Activated T-helper 1 cell treated with Interleukin-2 at 50 U/mL for 16 hours (primary cell): ENCODE results near the gene DDHD1.
"Not testable (repeated sequence)": the region's sequence is repeated elsewhere in the genome, so short reads cannot be mapped to it uniquely, and the experiment has no call there.

ENCODE experiments used
- DNase-seq: peaks from one replicate; pipeline ENCODE4 v3.0.0-alpha.2; 2020; ENCODE audit warnings: low read depth

DDHD1 gene

GRCh38 chr14:53106768-53107167, 46.4 kb downstream of the DDHD1 start:
- no peak for DNase-seq

- DNase-seq, result no peak
These were observed 49.3 kb downstream of the DDHD1 start for GRCh38 chr14:53103636-53104340.

GRCh38 chr14:53093206-53093605, 59.9 kb downstream of the DDHD1 start:
- DNase-seq, result no peak

- DNase-seq, result no peak
These were observed 62.3 kb downstream of the DDHD1 start for GRCh38 chr14:53090853-53091252.

- not testable (repeated sequence) for DNase-seq
These were observed 68.2 kb downstream of the DDHD1 start for GRCh38 chr14:53084954-53085353.

GRCh38 chr14:53064475-53064874, 88.6 kb downstream of the DDHD1 start:
- DNase-seq, result no peak

GRCh38 chr14:53062856-53063255, 90.3 kb downstream of the DDHD1 start:
- no peak for DNase-seq

- no peak for DNase-seq
These were observed 93.1 kb downstream of the DDHD1 start for GRCh38 chr14:53060046-53060445.

- DNase-seq, result no peak
These were observed 98.1 kb downstream of the DDHD1 start for GRCh38 chr14:53055003-53055402.

- DNase-seq, result no peak
These were observed 98.7 kb downstream of the DDHD1 start for GRCh38 chr14:53054457-53054856.

- DNase-seq, result no peak
These were observed 104.5 kb downstream of the DDHD1 start for GRCh38 chr14:53048631-53049030.

- no peak for DNase-seq
These were observed 105.6 kb downstream of the DDHD1 start for GRCh38 chr14:53047307-53048069.

GRCh38 chr14:53044486-53044885, 108.6 kb downstream of the DDHD1 start:
- DNase-seq, result no peak

- DNase-seq, result no peak
These were observed 110.0 kb downstream of the DDHD1 start for GRCh38 chr14:53043027-53043581.

GRCh38 chr14:53042480-53042879, 110.6 kb downstream of the DDHD1 start:
- DNase-seq, result no peak

- no peak for DNase-seq
These were observed 112.1 kb downstream of the DDHD1 start for GRCh38 chr14:53041067-53041466.

GRCh38 chr14:53038629-53039028, 114.5 kb downstream of the DDHD1 start:
- no peak for DNase-seq

GRCh38 chr14:53037016-53037415, 116.1 kb downstream of the DDHD1 start:
- DNase-seq, result no peak

GRCh38 chr14:53035336-53036210, 117.5 kb downstream of the DDHD1 start:
- no peak for DNase-seq

- no peak for DNase-seq
These were observed 118.4 kb downstream of the DDHD1 start for GRCh38 chr14:53034688-53035230.

GRCh38 chr14:53034036-53034435, 119.1 kb downstream of the DDHD1 start:
- no peak for DNase-seq

GRCh38 chr14:53032838-53033390, 120.2 kb downstream of the DDHD1 start:
- DNase-seq, result no peak
